BLaER1 treated with 17β-estradiol and CSF1 and Interleukin-3, amounts not matched to agents 10 nM and 100 nM (cell line): Measurements from ENCODE around the gene PEPD.

Source experiments
- H3K27ac ChIP-seq, 11 experiments: shearing (Covaris generic); formaldehyde crosslinking; 2 replicates each; pipeline ENCODE4 v1.8.1; 2022
- H3K27me3 ChIP-seq, 11 experiments: shearing (Covaris generic); formaldehyde crosslinking; 2 replicates each; pipeline ENCODE4 v1.8.1; 2022
- H3K36me3 ChIP-seq, 11 experiments: shearing (Covaris generic); formaldehyde crosslinking; 2 replicates each; pipeline ENCODE4 v1.8.1; 2022
- H3K4me1 ChIP-seq, 10 experiments: shearing (Covaris generic); formaldehyde crosslinking; 2 replicates each; pipeline ENCODE4 v1.8.1; 2022
- H3K4me2 ChIP-seq, 11 experiments: shearing (Covaris generic); formaldehyde crosslinking; 2 replicates each; pipeline ENCODE4 v1.8.1; 2022
- H3K4me3 ChIP-seq, 10 experiments: shearing (Covaris generic); formaldehyde crosslinking; 2 replicates each; pipeline ENCODE4 v1.8.1; 2022
- H3K9ac ChIP-seq, 11 experiments: shearing (Covaris generic); formaldehyde crosslinking; 2 replicates each; pipeline ENCODE4 v1.8.1; 2022
- H3K9me3 ChIP-seq, 11 experiments: shearing (Covaris generic); formaldehyde crosslinking; replicated peaks in 1 of 11; 2 replicates each; pipeline ENCODE4 v1.8.1; 2022
- H4K20me1 ChIP-seq, 11 experiments: shearing (Covaris generic); formaldehyde crosslinking; 2 replicates each; pipeline ENCODE4 v1.8.1; 2022
- Cebpa-rat ChIP-seq, 11 experiments: shearing (Covaris generic); IDR thresholded peaks; 2 replicates each; pipeline ENCODE4 v1.8.1; 2022

Gene PEPD

DNA sequence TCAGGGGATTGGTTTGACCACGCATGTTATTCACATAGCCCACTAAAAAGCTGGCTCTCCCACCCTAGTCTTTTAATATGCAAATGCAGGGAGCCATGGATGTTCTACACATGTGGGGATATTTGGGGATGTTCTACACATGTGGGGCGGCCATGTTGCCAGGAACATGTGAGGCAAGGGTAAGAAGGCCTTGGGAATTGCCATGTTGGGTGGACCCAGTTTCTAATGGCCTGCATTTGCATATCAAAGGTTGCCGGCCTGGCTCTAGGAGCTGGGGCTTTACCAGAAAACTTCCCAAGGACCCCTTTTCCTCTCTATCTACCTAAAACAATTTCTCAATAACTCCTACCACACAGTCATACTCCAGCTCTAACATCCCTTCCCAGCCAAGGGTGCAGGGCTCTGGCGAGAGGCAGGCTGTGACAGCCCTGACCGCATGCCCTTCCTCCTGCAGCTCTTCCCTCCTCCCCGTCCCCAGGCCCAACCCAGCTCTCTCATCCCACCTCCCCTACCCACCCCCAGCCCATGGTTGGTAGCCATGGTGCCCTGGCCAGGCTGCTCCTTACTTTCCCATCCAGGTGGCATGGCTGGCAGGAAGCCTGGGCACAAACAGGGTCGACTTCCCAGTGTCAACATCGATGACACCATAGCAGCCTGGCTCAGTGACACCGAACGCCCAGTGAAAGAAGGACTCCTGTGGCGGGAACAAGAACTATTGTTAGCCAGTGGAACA lies 11.0 kb downstream of the PEPD start:
- Histone ChIP-seq H3K27ac (no peak overlapping the region), H3K4me2 (no peak overlapping the region), H4K20me1 (peaks cover 5 to 90% (median 65%) of the 10 kb centered on the region in 11 experiments; a peak in 20 of 22 replicates), H3K27me3 (no peaks in the 10 kb centered on the region), H3K9me3 (no peaks in the 10 kb centered on the region), H3K4me1 (peaks cover 0 to 19% (median 4%) of the 10 kb centered on the region in 10 experiments; a peak in 9 of 20 replicates), H3K9ac (no peak overlapping the region), H3K4me3 (no peak overlapping the region), H3K36me3 (peaks cover 0 to 57% (median 11%) of the 10 kb centered on the region in 11 experiments; a peak in 13 of 22 replicates)
- TF ChIP-seq Cebpa-rat (IDR thresholded peaks at IDR 0.05), result no peak

DNA sequence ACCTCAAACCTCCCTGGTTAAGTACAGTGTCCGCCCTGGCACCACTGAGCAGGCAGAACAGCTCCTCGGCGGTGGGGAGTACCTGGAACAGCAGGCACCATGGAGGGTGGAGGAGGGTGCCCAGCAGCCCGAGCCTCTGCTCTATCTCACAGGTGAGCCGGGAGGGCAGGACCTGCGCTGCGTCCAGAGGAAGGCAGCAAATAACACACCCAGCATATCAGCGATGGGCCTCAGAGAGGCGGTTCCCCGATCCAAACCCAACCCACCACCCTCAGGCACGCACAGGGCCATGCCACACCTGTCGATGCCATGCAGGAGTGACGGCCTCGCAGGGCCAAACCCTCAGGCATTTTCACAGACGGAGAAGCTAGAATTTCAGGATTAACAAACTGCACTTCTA lies 11.8 kb downstream of the PEPD start:
- H3K27ac ChIP-seq, result no peak overlapping the region
- H3K4me3 ChIP-seq, result no peak overlapping the region
- peaks cover 1 to 90% (median 62%) of the 10 kb centered on the region in 11 experiments; a peak in 20 of 22 replicates for H4K20me1 ChIP-seq
- TF ChIP-seq Cebpa-rat (IDR thresholded peaks at IDR 0.05), result no peak
- H3K4me2 ChIP-seq, result no peak overlapping the region
- H3K9ac ChIP-seq, result no peak overlapping the region
- no peaks in the 10 kb centered on the region for H3K9me3 ChIP-seq
- peaks cover 0 to 11% (median 0%) of the 10 kb centered on the region in 10 experiments; a peak in 7 of 20 replicates for H3K4me1 ChIP-seq
- no peaks in the 10 kb centered on the region for H3K27me3 ChIP-seq
- H3K36me3 ChIP-seq, result peaks cover 0 to 64% (median 11%) of the 10 kb centered on the region in 11 experiments; a peak in 13 of 22 replicates

DNA sequence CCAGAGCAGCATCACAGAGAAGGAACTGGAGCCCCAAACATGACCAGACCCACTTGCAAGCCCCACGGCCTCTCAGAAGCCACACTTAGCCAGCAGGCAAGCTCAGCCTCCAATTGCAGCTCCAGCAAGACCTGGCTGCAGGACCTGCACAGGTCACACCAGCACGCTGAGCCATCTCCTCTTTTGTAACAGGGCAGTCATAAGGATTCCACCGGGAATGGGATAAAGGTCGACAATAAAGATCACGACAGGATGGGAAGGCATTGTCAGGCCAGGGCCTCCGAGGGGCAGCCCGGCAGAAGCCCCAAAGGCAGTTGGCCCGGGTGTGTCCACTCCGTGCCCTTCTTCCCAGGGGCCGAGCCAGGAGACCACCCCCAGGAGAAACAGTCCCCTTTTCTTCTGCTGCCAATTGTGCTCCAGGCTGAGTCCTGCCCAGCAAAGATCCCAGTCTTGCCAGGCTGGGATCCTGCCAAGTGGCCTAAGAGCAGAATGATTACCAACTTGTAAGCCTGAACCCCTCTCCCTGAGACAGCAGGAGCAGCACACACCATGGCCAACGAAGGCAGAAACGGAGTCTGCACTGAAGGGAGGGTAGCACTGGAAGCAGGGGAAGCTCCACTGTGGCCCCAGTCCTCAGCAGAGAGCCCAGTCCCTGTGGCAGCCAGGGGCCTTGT lies 12.5 kb downstream of the PEPD start:
- Histone ChIP-seq H3K27me3 (no peaks in the 10 kb centered on the region), H3K36me3 (peaks cover 0 to 71% (median 11%) of the 10 kb centered on the region in 11 experiments; a peak in 13 of 22 replicates), H3K9me3 (no peaks in the 10 kb centered on the region), H4K20me1 (peaks cover 0 to 90% (median 55%) of the 10 kb centered on the region in 11 experiments; a peak in 18 of 22 replicates), H3K4me3 (no peak overlapping the region), H3K4me2 (no peak overlapping the region), H3K27ac (no peak overlapping the region), H3K9ac (no peak overlapping the region), H3K4me1 (peaks cover 0 to 4% (median 0%) of the 10 kb centered on the region in 10 experiments; a peak in 5 of 20 replicates)
- TF ChIP-seq Cebpa-rat (IDR thresholded peaks at IDR 0.05), result no peak

DNA sequence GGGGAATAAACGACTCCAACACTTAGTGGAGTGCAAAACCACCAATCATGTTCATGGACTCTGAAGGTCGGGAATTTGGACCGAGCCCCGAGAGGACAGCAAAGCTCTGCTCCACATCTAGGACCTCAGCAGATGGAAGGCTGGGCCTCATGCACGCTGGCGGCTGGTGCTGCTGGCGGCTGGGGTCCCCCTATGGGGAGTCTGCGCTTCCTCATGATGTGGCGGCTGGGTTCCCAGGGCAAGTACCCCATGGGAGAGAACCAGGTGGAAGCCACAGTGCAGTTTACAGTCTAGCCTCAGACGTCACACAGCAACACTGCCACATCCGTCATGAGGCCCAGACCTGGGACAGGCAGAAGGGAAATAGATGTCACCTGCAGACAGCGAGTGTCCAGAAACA lies 13.2 kb downstream of the PEPD start:
- no peak overlapping the region for H3K4me2 ChIP-seq
- H3K4me3 ChIP-seq, result no peak overlapping the region
- H3K9ac ChIP-seq, result no peak overlapping the region
- peaks cover 0 to 90% (median 52%) of the 10 kb centered on the region in 11 experiments; a peak in 18 of 22 replicates for H4K20me1 ChIP-seq
- TF ChIP-seq Cebpa-rat (IDR thresholded peaks at IDR 0.05), result no peak
- H3K27ac ChIP-seq, result no peak overlapping the region
- H3K4me1 ChIP-seq, result no peaks in the 10 kb centered on the region
- peaks cover 0 to 76% (median 11%) of the 10 kb centered on the region in 11 experiments; a peak in 13 of 22 replicates for H3K36me3 ChIP-seq
- no peaks in the 10 kb centered on the region for H3K9me3 ChIP-seq
- no peaks in the 10 kb centered on the region for H3K27me3 ChIP-seq

DNA sequence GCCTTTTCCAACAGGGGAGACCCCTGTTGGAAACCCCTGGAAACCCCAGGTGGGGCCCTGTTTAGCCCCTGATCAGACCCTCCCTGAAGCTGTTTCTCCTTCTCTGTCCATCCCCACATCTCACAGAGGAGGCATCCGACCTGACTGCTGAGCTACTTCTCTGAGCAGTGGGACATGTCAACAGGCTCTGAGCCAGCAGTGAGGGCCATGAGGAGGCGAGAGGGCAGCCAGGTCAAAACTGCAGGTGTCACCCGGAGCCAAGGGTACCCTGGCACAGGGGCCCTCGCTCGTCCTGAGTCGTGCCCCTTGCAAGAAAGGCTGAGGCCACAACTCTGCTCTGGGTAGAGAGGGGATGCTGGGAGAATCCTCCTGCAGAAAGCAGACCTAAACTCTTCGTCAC lies 13.6 kb downstream of the PEPD start:
- no peaks in the 10 kb centered on the region for H3K9me3 ChIP-seq
- H3K27ac ChIP-seq, result no peak overlapping the region
- H3K36me3 ChIP-seq, result peaks cover 0 to 80% (median 11%) of the 10 kb centered on the region in 11 experiments; a peak in 13 of 22 replicates
- H3K9ac ChIP-seq, result no peak overlapping the region
- H4K20me1 ChIP-seq, result peaks cover 0 to 90% (median 47%) of the 10 kb centered on the region in 11 experiments; a peak in 18 of 22 replicates
- no peaks in the 10 kb centered on the region for H3K4me1 ChIP-seq
- no peak overlapping the region for H3K4me2 ChIP-seq
- no peak for TF ChIP-seq Cebpa-rat (IDR thresholded peaks at IDR 0.05)
- H3K27me3 ChIP-seq, result no peaks in the 10 kb centered on the region
- no peak overlapping the region for H3K4me3 ChIP-seq

DNA sequence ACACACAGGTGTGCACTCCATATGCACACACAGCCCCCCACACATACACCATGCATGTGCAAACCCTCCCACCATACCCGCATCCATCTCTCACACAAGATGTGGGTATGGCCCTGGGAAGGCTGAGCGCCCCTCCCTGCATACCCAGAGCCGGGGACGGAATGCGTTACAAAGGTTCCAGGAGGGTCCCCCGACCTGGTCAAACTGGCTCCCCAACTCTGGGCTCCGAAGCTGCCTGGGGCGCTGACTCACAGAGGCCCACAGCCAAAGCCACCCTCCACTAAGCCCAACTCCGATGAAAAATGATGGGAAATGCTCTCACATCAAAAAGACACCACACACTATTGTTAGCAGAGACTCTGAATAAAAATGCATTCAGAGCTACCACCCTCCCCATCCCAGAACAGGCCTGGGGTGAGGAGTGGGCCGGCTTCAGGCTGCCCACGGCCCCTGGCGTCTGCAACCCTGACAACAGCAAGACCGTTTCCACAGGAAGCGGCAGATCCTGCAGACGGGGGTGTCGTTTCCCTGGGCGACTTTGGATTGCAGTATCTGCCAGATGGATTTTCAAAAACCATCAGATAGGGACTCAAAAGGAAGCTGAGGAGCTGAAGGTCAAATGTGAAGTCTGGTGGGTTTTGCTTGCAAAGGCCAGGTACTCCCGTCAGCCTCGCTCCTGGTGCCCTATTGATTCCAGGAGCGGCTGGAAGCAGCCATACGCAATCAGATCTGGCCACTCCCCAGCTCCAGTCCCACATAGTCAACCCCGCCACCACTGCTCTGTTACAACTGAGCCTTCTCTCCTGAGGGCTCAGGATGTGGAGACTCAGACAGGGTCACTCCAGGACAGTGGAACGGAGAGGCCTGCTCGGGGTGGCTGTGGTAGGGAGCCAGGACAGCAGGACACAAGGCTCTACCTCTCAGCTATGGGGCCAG lies 14.3 kb downstream of the PEPD start:
- Histone ChIP-seq H3K27me3 (no peaks in the 10 kb centered on the region), H4K20me1 (peaks cover 0 to 87% (median 40%) of the 10 kb centered on the region in 11 experiments; a peak in 16 of 22 replicates), H3K27ac (no peak overlapping the region), H3K36me3 (peaks cover 0 to 83% (median 9%) of the 10 kb centered on the region in 11 experiments; a peak in 13 of 22 replicates), H3K4me2 (no peak overlapping the region), H3K9ac (no peak overlapping the region), H3K4me3 (no peak overlapping the region), H3K4me1 (no peaks in the 10 kb centered on the region), H3K9me3 (no peaks in the 10 kb centered on the region)
- TF ChIP-seq Cebpa-rat (IDR thresholded peaks at IDR 0.05), result no peak

DNA sequence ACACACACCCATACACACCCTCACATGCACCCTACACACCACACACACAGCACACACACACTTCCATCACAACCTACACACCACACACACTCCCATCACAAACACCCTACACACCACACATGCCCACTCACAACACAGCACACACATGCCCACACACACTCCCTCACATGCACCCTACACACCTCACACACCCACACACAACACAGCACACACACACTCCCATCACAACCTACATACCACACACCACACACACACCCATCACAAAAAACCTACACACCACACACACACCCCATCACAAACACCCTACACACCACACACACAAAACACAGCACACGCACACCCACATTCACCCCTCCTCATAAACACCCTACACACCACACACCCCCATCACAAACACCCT lies 15.1 kb downstream of the PEPD start:
- Histone ChIP-seq H3K27ac (no peak overlapping the region), H3K4me3 (no peak overlapping the region), H3K4me2 (no peak overlapping the region)

DNA sequence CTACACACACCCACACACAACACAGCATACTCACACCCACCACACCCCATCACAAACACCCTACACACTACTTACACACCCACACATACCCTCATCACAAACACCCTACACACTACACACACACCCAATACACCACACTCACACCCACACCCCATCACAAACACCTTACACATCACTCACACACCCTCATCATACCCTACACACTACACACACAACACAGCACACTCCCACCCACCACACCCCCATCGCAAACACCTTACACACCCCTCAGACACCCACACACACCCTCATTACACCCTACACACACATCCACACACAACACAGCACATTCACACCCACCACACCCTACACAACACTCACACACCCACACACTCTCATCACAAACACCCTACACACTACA lies 15.8 kb downstream of the PEPD start:
- Histone ChIP-seq H3K27ac (no peak overlapping the region), H3K9ac (no peak overlapping the region), H3K27me3 (no peaks in the 10 kb centered on the region), H3K9me3 (no peaks in the 10 kb centered on the region), H3K36me3 (peaks cover 0 to 82% (median 10%) of the 10 kb centered on the region in 11 experiments; a peak in 15 of 22 replicates), H3K4me3 (no peak overlapping the region), H3K4me1 (no peaks in the 10 kb centered on the region), H4K20me1 (peaks cover 0 to 77% (median 30%) of the 10 kb centered on the region in 11 experiments; a peak in 14 of 22 replicates), H3K4me2 (no peak overlapping the region)
- TF ChIP-seq Cebpa-rat (IDR thresholded peaks at IDR 0.05), result no peak

More for the DNA sequence above, 15.1 kb downstream of the PEPD start:
- Histone ChIP-seq H3K9me3 (no peaks in the 10 kb centered on the region), H3K36me3 (peaks cover 0 to 82% (median 9%) of the 10 kb centered on the region in 11 experiments; a peak in 13 of 22 replicates), H3K27me3 (no peaks in the 10 kb centered on the region), H3K9ac (no peak overlapping the region), H4K20me1 (peaks cover 0 to 79% (median 33%) of the 10 kb centered on the region in 11 experiments; a peak in 14 of 22 replicates), H3K4me1 (no peaks in the 10 kb centered on the region)
- no peak for TF ChIP-seq Cebpa-rat (IDR thresholded peaks at IDR 0.05)
